Liver (tissue), 9 donors: Measurements from ENCODE around the gene TMCO4. TPM values are rescaled to one million over a fixed set of nuclear protein-coding genes. Genes with fewer than 3 reads are reported as not detected.
A peak's percentile ranks its signal among the peaks of the same experiment; 100 is the strongest.

Experiments
- DNase-seq: peaks from one replicate; pipeline ENCODE4 v3.0.0-alpha.2; 2017; ENCODE audit warnings: low spot score
- H3K27ac ChIP-seq, 2 donors: one replicate each; pipeline ENCODE4 v1.7.0; 2013; ENCODE audit warnings: inconsistent platforms in 2 of 2, low read length in 2 of 2, control low read depth in 1 of 2, low read depth in 1 of 2, mild to moderate bottlenecking in 1 of 2
- H3K27me3 ChIP-seq, 4 donors: one replicate each; pipeline versions ENCODE4 v1.6.1 to v1.7.0; 2013; ENCODE audit warnings: low read length in 3 of 4, inconsistent platforms in 1 of 4, mild to moderate bottlenecking in 1 of 4, moderate library complexity in 1 of 4; ENCODE audit not compliant: control insufficient read depth in 4 of 4, insufficient read depth in 4 of 4
- H3K36me3 ChIP-seq, 4 donors: one replicate each; pipeline versions ENCODE4 v1.6.1 to v1.7.0; 2013; ENCODE audit warnings: low read length in 3 of 4, mild to moderate bottlenecking in 3 of 4, low read depth in 1 of 4, moderate library complexity in 1 of 4; ENCODE audit not compliant: control insufficient read depth in 4 of 4, insufficient read depth in 3 of 4
- H3K4me1 ChIP-seq, 4 donors: one replicate each; pipeline versions ENCODE4 v1.6.1 to v1.7.0; 2013; ENCODE audit warnings: low read length in 3 of 4, mild to moderate bottlenecking in 3 of 4, moderate library complexity in 1 of 4; ENCODE audit not compliant: control insufficient read depth in 4 of 4, insufficient read depth in 4 of 4
- H3K4me3 ChIP-seq, 3 donors: one replicate each; pipeline versions ENCODE4 v1.6.1 to v1.7.0; 2013; ENCODE audit warnings: low read length in 3 of 3, control low read depth in 1 of 3, low read depth in 1 of 3, mild to moderate bottlenecking in 1 of 3
- H3K9ac ChIP-seq, 2 donors: one replicate each; pipeline ENCODE4 v1.7.0; 2013; ENCODE audit warnings: low read length in 2 of 2, mild to moderate bottlenecking in 2 of 2, moderate library complexity in 2 of 2, control low read depth in 1 of 2, low read depth in 1 of 2
- H3K9me3 ChIP-seq, 4 donors: one replicate each; pipeline versions ENCODE4 v1.6.1 to v1.7.0; 2013; ENCODE audit warnings: low read length in 3 of 4; ENCODE audit not compliant: control insufficient read depth in 4 of 4
- ATF3 ChIP-seq: IDR thresholded peaks from 2 replicates; pipeline ENCODE4 v1.6.1; 2016; ENCODE audit warnings: antibody characterized with exemption
- FOXA1 ChIP-seq: IDR thresholded peaks from 2 replicates; pipeline ENCODE4 v1.6.1; 2016; ENCODE audit warnings: antibody characterized with exemption
- FOXA2 ChIP-seq: IDR thresholded peaks from 2 replicates; pipeline ENCODE4 v1.6.1; 2016; ENCODE audit warnings: antibody characterized with exemption
- GABPA ChIP-seq, 2 donors: IDR thresholded peaks in 1 of 2; conservative IDR thresholded peaks in 1 of 2; 2 replicates each; pipeline ENCODE4 v1.6.1; 2016; ENCODE audit warnings: antibody characterized with exemption in 2 of 2, mild to moderate bottlenecking in 1 of 2, moderate library complexity in 1 of 2
- HNF4G ChIP-seq: IDR thresholded peaks from 2 replicates; pipeline ENCODE4 v1.6.1; 2016; ENCODE audit warnings: antibody characterized with exemption
- JUND ChIP-seq, 2 donors: IDR thresholded peaks; 2 replicates each; pipeline ENCODE4 v1.6.1; 2016; ENCODE audit warnings: antibody characterized with exemption in 2 of 2
- NR2F2 ChIP-seq: IDR thresholded peaks from 2 replicates; pipeline ENCODE4 v1.6.1; 2016; ENCODE audit warnings: antibody characterized with exemption
- RAD21 ChIP-seq, 2 donors: IDR thresholded peaks; 2 replicates each; pipeline ENCODE4 v1.6.1; 2016; ENCODE audit warnings: antibody characterized with exemption in 2 of 2, mild to moderate bottlenecking in 2 of 2
- REST ChIP-seq: IDR thresholded peaks from 2 replicates; pipeline ENCODE4 v1.6.1; 2016; ENCODE audit warnings: antibody characterized with exemption, mild to moderate bottlenecking
- SP1 ChIP-seq: IDR thresholded peaks from 2 replicates; pipeline ENCODE4 v1.6.1; 2018; ENCODE audit warnings: antibody characterized with exemption, mild to moderate bottlenecking
- ZBTB33 ChIP-seq: IDR thresholded peaks from 2 replicates; pipeline ENCODE4 v1.6.1; 2016; ENCODE audit warnings: antibody characterized with exemption
- WGBS: extraction: QIAGEN DNeasy Blood & Tissue Kit; methylation state at CpG from one replicate; pipeline ENCODE4 v1.1.7; 2013; 5-methylcytosine and 5-hydroxymethylcytosine counted together
- polyA plus RNA-seq, 2 donors: library from polyadenylated mRNA; stranded (reverse) in 1 of 2; unstranded in 1 of 2; fragments of 200-250 nt in 1 of 2; fragments of >200 nt in 1 of 2; fragmentation: Nextera tagmentation in 1 of 2; extraction: Ambion mirVana in 1 of 2; gene quantifications; one replicate each; pipeline versions ENCODE4 v1.2.1 to v1.2.3, GENCODE V29; 2013 to 2015
- total RNA-seq, 2 donors: library from RNA; depleted of rRNA; stranded (reverse); fragments of >200 nt; gene quantifications; one replicate each; pipeline ENCODE4 v1.2.3, GENCODE V29; 2014
- TF ChIP-seq, protein P1 (sequence below): IDR thresholded peaks from 2 replicates; pipeline ENCODE4 v1.6.1; 2016; ENCODE audit warnings: antibody characterized with exemption
- TF ChIP-seq, protein P2 (sequence below): fragments of 150-350 bp; IDR thresholded peaks from 2 replicates; pipeline ENCODE4 v1.5.1; 2017; ENCODE audit warnings: improper control_type of control experiment, low read depth, low read length; ENCODE audit not compliant: missing input control
- donor health status: healthy.
- donor health status: healthy.
- donor health status: healthy.
- donor health status: healthy.
- donor health status: healthy.

TMCO4 gene
- total and polyA plus RNA-seq, 4 donors, result 4.0 to 9.5 (median 6.0) TPM

DNA sequence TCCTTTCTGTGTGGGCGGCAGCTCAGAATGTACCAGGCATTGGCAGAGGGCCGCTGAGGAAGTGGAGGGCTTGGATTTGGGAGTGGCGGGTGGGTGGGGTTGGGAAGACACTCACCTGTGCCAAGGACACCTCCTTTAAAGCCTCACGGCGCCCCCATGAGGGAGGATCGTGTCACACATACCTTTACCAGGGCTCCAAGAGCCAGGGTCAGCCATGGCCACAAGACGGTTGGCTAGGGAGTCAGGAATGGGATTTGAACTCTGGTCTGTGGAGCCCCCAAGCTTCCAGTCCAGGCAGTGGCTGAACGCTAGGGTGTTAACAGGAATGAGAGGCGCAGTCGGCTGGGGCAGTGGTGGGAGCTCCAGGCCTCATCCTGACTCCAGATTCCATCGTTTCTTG is 151.0 kb downstream of the TMCO4 start:
- no peak overlapping the region for H3K27ac ChIP-seq
- no peaks in the 10 kb centered on the region for H3K9me3 ChIP-seq
- no peaks in the 10 kb centered on the region for H3K27me3 ChIP-seq
- H3K4me1 ChIP-seq, result peaks cover 3 to 18% (median 11%) of the 10 kb centered on the region in 4 donors
- H3K36me3 ChIP-seq, result no peaks in the 10 kb centered on the region
- no peak overlapping the region for H3K4me3 ChIP-seq
- no peak overlapping the region for H3K9ac ChIP-seq
- no peak for TF ChIP-seq NR2F2
- TF ChIP-seq RAD21 (IDR thresholded peaks at IDR 0.05), result peak in 1 of 2 donors; percentile 28
- 58% methylated on average over 11 of the region's 11 CpGs for WGBS
- no peak for DNase-seq

DNA sequence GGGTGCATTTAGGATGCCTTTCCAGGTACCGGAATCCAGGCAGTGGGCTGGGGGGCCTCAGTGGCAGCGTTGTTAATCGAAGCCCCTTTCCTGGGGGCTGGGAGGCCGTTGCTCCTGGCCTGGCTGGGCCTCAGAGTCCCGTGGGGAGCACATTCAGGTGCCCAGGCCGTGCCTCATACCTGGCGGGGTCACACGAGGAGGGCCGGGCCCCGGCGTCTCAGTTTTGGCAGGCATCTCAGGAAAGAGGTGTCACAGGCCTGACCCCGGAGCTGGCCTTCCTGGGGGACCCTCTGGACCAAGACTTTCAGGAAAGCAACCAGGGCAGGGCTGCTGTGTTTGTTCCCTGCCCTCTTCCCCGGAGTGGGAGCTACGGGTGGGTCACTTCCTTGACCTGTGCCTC is 151.5 kb downstream of the TMCO4 start:
- no peaks in the 10 kb centered on the region for H3K36me3 ChIP-seq
- TF ChIP-seq RAD21 (IDR thresholded peaks at IDR 0.05), result no peak
- TF ChIP-seq, protein P1, sequence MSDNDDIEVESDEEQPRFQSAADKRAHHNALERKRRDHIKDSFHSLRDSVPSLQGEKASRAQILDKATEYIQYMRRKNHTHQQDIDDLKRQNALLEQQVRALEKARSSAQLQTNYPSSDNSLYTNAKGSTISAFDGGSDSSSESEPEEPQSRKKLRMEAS, result no peak
- TF ChIP-seq ATF3, result no peak
- TF ChIP-seq ZBTB33, result no peak
- TF ChIP-seq HNF4G, result no peak
- TF ChIP-seq, protein P2, sequence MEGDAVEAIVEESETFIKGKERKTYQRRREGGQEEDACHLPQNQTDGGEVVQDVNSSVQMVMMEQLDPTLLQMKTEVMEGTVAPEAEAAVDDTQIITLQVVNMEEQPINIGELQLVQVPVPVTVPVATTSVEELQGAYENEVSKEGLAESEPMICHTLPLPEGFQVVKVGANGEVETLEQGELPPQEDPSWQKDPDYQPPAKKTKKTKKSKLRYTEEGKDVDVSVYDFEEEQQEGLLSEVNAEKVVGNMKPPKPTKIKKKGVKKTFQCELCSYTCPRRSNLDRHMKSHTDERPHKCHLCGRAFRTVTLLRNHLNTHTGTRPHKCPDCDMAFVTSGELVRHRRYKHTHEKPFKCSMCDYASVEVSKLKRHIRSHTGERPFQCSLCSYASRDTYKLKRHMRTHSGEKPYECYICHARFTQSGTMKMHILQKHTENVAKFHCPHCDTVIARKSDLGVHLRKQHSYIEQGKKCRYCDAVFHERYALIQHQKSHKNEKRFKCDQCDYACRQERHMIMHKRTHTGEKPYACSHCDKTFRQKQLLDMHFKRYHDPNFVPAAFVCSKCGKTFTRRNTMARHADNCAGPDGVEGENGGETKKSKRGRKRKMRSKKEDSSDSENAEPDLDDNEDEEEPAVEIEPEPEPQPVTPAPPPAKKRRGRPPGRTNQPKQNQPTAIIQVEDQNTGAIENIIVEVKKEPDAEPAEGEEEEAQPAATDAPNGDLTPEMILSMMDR, result no peak
- peaks cover 0 to under 1% (median 0%) of the 10 kb centered on the region in 4 donors for H3K27me3 ChIP-seq
- no peak for DNase-seq
- no peaks in the 10 kb centered on the region for H3K9me3 ChIP-seq
- no peak overlapping the region for H3K27ac ChIP-seq
- no peak overlapping the region for H3K4me3 ChIP-seq
- peaks cover 3 to 17% (median 11%) of the 10 kb centered on the region in 4 donors for H3K4me1 ChIP-seq
- no peak overlapping the region for H3K9ac ChIP-seq
- 71% methylated on average over 14 of the region's 14 CpGs for WGBS

- H3K27ac ChIP-seq, result no peak overlapping the region
- H3K4me3 ChIP-seq, result no peak overlapping the region
- DNase-seq, result no peak
- H3K9me3 ChIP-seq, result no peaks in the 10 kb centered on the region
- peaks cover 0 to 4% (median 0%) of the 10 kb centered on the region in 4 donors for H3K27me3 ChIP-seq
- H3K36me3 ChIP-seq, result no peaks in the 10 kb centered on the region
- no peak overlapping the region for H3K9ac ChIP-seq
- WGBS, result 69% methylated on average over 16 of the region's 16 CpGs
- peaks cover 3 to 17% (median 11%) of the 10 kb centered on the region in 4 donors for H3K4me1 ChIP-seq
- TF ChIP-seq FOXA2 (no peak), ZBTB33 (no peak), FOXA1 (no peak), REST (no peak), SP1 (no peak), JUND (IDR thresholded peaks at IDR 0.05) (no peak), GABPA (IDR thresholded peaks at IDR 0.05 in 1 of 2, conservative IDR thresholded peaks at IDR 0.05 in 1 of 2) (no peak), NR2F2 (no peak), ATF3 (no peak), HNF4G (no peak), RAD21 (IDR thresholded peaks at IDR 0.05) (no peak)
- TF ChIP-seq, protein P1, result no peak
- TF ChIP-seq, protein P2, result no peak
These were observed 152.1 kb downstream of the TMCO4 start for GRCh38 chr1:19647643-19648042.
